Activated CD8-positive, alpha-beta T cell treated with anti-CD3 and anti-CD28 coated beads, Interleukin-2, amount 10 ng/mL, durations not matched to agents 7 days and 5 days (primary cell): ENCODE measurements around the gene ACSBG1. TPM values are rescaled to one million over a fixed set of nuclear protein-coding genes. Genes with fewer than 3 reads are reported as not detected.

Source experiments
- ATAC-seq: fragments of 150-1000 bp; cut with Tn5 transposase; one replicate; pipeline ENCODE4 v1.10.0; 2021; ENCODE audit warnings: moderate library complexity
- CTCF ChIA-PET: fragments of 350-600 bp; sonication (Branson Sonifier 250); formaldehyde crosslinking; loops from one replicate; lab custom pipeline; 2021; ENCODE audit warnings: antibody characterized with exemption; lab: Charles Lee
- POLR2A ChIA-PET: fragments of 350-600 bp; sonication (Branson Sonifier 250); formaldehyde crosslinking; loops from one replicate; lab custom pipeline; 2021; ENCODE audit warnings: antibody characterized with exemption; lab: Charles Lee
- DNase-seq: peaks from one replicate; pipeline ENCODE4 v3.0.0-alpha.2; 2020
- H3K27ac Mint-ChIP-seq: one replicate; pipeline ENCODE4 v1.8.0; 2021; ENCODE audit warnings: mild to moderate bottlenecking, mixed read lengths
- H3K27me3 Mint-ChIP-seq: one replicate; pipeline ENCODE4 v1.8.0; 2021; ENCODE audit warnings: low read depth, mixed read lengths
- H3K36me3 Mint-ChIP-seq: one replicate; pipeline ENCODE4 v1.8.0; 2021; ENCODE audit warnings: low read depth, mixed read lengths
- H3K4me1 Mint-ChIP-seq: one replicate; pipeline ENCODE4 v1.8.0; 2021; ENCODE audit warnings: low read depth, mixed read lengths
- H3K4me3 Mint-ChIP-seq: one replicate; pipeline ENCODE4 v1.8.0; 2021; ENCODE audit warnings: mild to moderate bottlenecking, mixed read lengths
- H3K9me3 Mint-ChIP-seq: one replicate; pipeline ENCODE4 v1.8.0; 2022; ENCODE audit warnings: mixed read lengths; ENCODE audit not compliant: insufficient read depth
- total RNA-seq, 2 experiments: library from RNA; stranded (reverse); gene quantifications; one replicate each; pipeline ENCODE4 v1.2.3, GENCODE V29; 2021

ACSBG1 gene
- total RNA-seq, 2 experiments from 2014 or later = 0.66 to 0.81 TPM

DNA sequence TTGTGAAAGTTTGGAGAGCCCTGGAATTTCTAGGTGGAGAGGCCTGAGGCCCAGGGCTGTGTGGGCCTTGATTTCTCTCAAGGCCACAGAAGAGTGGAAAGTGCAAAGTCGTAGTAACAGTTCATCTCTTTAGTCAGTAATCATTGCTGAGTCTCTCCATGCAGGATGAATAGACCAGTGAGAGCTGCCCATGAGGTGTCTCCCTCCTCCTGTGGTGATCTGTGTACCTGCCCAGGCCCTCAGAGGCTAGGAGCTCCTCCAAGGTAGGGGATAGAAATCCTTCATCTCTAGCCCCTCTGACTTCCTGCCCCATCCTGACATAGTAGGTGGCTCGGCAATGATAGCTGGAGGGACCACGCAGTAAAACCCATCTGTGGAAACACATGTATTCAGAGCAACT is 92.0 kb downstream of the ACSBG1 start:
- ATAC-seq = no peak
- Mint-ChIP-seq H3K9me3 (no peaks in the 10 kb centered on the region), H3K4me1 (peaks cover 8% of the 10 kb centered on the region), H3K27ac (no peak overlapping the region), H3K4me3 (no peak overlapping the region), H3K27me3 (peaks cover 2% of the 10 kb centered on the region), H3K36me3 (no peaks in the 10 kb centered on the region)
- DNase-seq = no peak
- ChIA-PET POLR2A (no interaction called here), CTCF (interaction anchor here (0.8 to 1.4 kb wide), 2 partner anchors 19 to 53 kb away, joined by 3 to 7 read pairs; no protein-coding TSS in a partner anchor)

DNA sequence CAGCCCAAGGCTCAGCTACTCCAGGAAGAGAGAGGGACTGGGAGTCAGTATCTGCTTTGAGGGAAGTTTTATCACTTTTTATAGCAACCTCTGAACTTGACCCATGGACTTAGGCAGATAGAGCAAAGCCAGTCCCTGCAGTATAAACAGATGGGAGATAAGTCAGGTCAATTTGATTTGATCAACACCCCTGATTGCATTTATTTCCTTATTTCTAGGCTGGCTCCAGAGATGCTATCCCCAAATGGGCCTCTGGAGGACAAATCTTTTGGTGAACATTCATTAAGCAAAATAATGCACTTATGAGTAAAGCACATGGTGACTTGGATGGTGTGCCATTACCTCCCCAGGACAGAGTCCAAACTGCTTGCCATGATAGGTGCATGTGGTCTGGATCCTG is 94.1 kb downstream of the ACSBG1 start:
- Mint-ChIP-seq H3K36me3 (no peaks in the 10 kb centered on the region), H3K9me3 (no peaks in the 10 kb centered on the region), H3K4me3 (no peak overlapping the region), H3K27me3 (peaks cover 2% of the 10 kb centered on the region), H3K27ac (no peak overlapping the region), H3K4me1 (no peaks in the 10 kb centered on the region)
- no peak for ATAC-seq
- no peak for DNase-seq
- POLR2A ChIA-PET = interaction anchor here (1.6 kb wide), 1 partner anchor 9 kb away, joined by 8 read pairs; the partner anchor contains the start of gene IDH3A
- CTCF ChIA-PET = interaction anchor here (1.4 to 4.6 kb wide), 3 partner anchors 10 to 56 kb away, joined by 4 to 36 read pairs (median 5); partner anchors contain the start of gene CIB2

DNA sequence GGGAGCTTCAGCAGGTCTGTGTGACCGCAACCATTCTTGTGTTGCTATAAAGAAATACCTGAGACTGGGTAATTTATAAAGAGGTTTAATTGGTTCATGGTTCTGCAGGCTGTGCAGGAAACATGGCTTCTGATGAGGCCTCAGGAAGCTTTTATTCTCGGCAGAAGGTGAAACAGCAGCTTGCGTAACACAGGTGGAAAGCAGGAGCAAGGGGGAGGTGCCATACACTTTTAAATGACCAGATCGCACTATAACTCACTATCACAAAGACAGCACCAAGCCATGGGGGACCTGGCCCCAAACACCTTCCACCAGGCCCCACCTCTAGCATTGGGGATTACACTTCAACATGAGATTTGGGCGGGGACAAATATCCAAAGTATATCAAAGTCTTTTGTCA is 94.8 kb downstream of the ACSBG1 start:
- DNase-seq (no peak), ATAC-seq (no peak)
- Mint-ChIP-seq H3K27me3 (peaks cover 2% of the 10 kb centered on the region), H3K4me3 (no peak overlapping the region), H3K4me1 (no peaks in the 10 kb centered on the region), H3K27ac (no peak overlapping the region), H3K9me3 (no peaks in the 10 kb centered on the region), H3K36me3 (no peaks in the 10 kb centered on the region)
- CTCF ChIA-PET = interaction anchor here (0.7 to 4.6 kb wide), 8 partner anchors 9 to 180 kb away, joined by 3 to 36 read pairs (median 4); partner anchors contain the start of gene CIB2
- POLR2A ChIA-PET = interaction anchor here (1.6 kb wide), 1 partner anchor 9 kb away, joined by 8 read pairs; the partner anchor contains the start of gene IDH3A

DNA sequence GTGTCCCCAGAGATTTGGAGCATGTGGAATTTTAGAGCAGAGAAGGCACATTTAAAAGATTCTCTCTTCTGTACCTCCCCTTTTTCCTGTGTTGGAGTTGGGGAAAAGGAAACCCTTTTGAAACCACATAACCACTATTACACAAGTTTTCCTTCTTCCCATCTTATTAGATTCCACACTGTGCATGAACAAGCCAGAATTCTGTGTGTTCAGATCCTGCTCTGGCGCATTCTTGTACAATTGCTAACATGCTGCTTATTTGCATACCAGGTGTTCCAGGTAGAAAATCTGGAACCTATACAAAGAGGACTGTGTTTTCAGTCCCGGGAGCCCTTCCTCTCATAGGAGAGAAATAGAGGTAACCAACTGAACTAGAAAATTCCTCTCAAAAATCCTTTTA is 100.6 kb downstream of the ACSBG1 start:
- peaks cover 24% of the 10 kb centered on the region for H3K4me1 Mint-ChIP-seq
- no peak overlapping the region for H3K27ac Mint-ChIP-seq
- no peaks in the 10 kb centered on the region for H3K9me3 Mint-ChIP-seq
- ChIA-PET CTCF (interaction anchor here (1.6 to 14.8 kb wide), 2 partner anchors 21 to 63 kb away, joined by 3 to 211 read pairs; no protein-coding TSS in a partner anchor), POLR2A (no interaction called here)
- DNase-seq (no peak), ATAC-seq (no peak)
- H3K27me3 Mint-ChIP-seq = no peaks in the 10 kb centered on the region
- H3K4me3 Mint-ChIP-seq = no peak overlapping the region
- H3K36me3 Mint-ChIP-seq = no peaks in the 10 kb centered on the region

DNA sequence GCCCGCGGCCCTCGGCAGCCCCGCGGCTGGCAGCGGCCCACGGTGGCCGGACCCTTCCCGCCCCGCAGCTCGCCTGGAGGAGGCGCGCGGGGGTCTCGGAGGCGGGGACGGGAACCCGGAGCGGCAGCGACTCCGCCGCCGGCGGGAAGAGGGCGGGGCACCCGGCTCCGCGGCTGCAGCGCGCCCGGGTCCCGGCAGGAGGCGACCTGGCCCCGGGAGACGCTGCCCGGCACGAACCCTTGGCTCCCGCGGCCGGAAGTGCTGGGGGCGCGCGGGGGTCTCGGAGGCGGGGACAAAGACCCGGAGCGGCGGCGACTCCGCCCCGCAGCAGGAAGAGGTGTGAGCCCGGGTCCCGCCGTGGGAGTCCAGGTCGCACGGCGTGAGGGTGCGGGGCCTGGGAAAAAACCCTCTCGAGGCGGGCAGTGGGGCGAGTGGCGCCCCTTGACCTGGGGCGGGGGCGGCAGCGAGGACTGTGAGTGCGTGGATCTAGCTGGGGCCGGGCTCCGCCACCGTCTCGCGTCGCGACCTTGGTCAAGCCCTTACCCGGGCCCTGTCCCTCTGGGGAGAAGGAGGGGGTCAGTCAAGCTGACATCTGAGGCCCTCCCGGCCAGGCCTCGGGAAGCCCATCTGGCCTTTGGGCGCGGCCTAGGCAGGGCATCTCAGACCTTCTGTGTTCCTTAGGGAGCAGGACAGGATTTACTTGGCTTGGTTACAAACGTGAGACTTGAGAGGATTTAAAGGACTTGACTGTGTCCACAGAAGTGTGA is 102.9 kb downstream of the ACSBG1 start, which contains the start of gene CIB2:
TSS of gene CIB2 (minus strand) at position 151 of the 767 bp plus-strand sequence. CDS start 230 bp downstream, outside the sequence.
- ATAC-seq = peak; percentile 90
- ChIA-PET CTCF (interaction anchor here (0.7 to 14.8 kb wide), 32 partner anchors 8 to 165 kb away, joined by 3 to 211 read pairs (median 5); partner anchors contain the start of genes ACSBG1 and IDH3A), POLR2A (interaction anchor here (0.8 to 2.8 kb wide), 4 partner anchors 16 to 134 kb away, joined by 3 to 21 read pairs (median 5); partner anchors contain the start of gene IDH3A)
- DNase-seq = peak; percentile 79
- no peaks in the 10 kb centered on the region for H3K9me3 Mint-ChIP-seq
- peaks cover 24% of the 10 kb centered on the region for H3K4me1 Mint-ChIP-seq
- no peaks in the 10 kb centered on the region for H3K27me3 Mint-ChIP-seq
- H3K4me3 Mint-ChIP-seq = peak within 1 kb of the TSS; percentile 78
- peak within 1 kb of the TSS; percentile 73 for H3K27ac Mint-ChIP-seq
- H3K36me3 Mint-ChIP-seq = no peaks in the 10 kb centered on the region

DNA sequence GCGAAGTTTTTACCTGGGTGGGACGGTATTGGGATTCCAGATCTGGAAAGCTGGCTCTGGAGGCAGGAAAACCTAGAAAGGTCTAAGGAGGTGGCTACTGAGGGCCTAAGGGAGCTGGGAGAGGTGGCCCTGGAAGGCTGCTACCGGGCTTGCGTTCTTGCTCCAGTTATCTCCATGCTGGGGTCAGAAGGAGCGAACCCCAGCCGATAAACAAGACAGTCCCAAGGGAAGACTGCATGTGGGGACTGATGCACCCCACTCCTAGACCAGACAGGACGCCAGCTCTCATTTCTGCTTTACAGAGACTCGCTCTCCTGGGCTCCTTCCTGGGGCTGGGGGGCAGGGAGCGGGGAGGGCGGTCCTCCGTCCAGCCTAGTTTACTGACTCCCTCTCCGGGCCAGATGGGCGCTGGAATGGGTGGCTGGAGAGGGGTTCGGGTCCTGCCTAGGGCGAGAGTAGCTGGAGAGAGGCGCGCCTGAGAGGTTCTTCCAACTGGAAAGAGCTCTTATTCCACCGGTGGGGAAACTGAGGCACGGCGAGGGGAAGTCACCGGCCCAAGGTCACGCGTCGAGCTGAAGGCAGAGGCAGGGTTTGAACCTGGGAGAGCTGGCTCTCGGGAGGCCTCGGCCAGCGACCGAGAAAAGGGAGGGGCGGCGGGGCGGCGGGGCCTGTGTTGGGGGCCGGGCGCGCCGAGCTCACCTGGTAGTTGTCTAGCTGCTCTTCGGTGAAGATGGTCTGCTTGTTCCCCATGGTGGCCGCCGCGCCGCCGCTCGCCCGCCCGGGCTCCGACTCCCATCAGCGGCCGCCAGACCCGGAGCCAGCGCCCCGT is 103.7 kb downstream of the ACSBG1 start:
- POLR2A ChIA-PET = interaction anchor here (1.4 to 2.8 kb wide), 3 partner anchors 17 to 65 kb away, joined by 3 to 21 read pairs (median 7); partner anchors contain the start of gene IDH3A
- peaks cover 24% of the 10 kb centered on the region for H3K4me1 Mint-ChIP-seq
- peak; percentile 55 for ATAC-seq
- H3K27me3 Mint-ChIP-seq = no peaks in the 10 kb centered on the region
- no peaks in the 10 kb centered on the region for H3K9me3 Mint-ChIP-seq
- H3K4me3 Mint-ChIP-seq = peak overlapping the region; percentile 73
- no peaks in the 10 kb centered on the region for H3K36me3 Mint-ChIP-seq
- H3K27ac Mint-ChIP-seq = peak overlapping the region; percentile 69
- no peak for DNase-seq
- CTCF ChIA-PET = interaction anchor here (0.6 to 14.8 kb wide), 27 partner anchors 9 to 166 kb away, joined by 3 to 211 read pairs (median 5); partner anchors contain the start of genes ACSBG1, DNAJA4 and IDH3A

DNA sequence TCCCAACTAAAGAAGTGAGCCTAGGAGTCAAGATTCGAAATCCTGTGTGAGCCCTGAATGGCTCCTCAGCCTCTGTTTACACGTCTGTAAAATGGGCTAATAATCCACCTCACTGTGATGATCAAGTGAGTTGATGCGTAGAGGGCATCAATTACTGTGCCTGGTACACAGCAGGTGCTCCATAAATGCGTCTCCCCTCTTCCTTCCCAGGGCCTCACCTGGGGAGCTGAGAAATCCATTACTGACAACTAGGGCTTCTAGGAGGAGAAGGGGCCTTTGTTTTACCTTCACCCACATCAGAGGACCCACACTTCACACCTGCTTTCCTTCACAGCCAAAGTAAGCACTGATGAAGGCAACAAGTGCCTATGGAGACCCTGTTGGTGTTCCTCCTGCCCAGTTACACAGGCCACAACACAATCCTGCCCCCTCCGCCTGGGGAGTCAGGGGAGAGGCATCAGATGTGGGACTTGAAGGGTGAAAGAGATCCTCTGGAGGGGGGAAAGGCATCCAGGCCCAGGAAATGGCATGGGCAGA is 104.5 kb downstream of the ACSBG1 start:
- Mint-ChIP-seq H3K4me3 (no peak overlapping the region), H3K9me3 (no peaks in the 10 kb centered on the region), H3K27me3 (no peaks in the 10 kb centered on the region), H3K4me1 (peaks cover 24% of the 10 kb centered on the region), H3K27ac (no peak overlapping the region), H3K36me3 (no peaks in the 10 kb centered on the region)
- DNase-seq = no peak
- ChIA-PET POLR2A (interaction anchor here (1.4 to 2.8 kb wide), 3 partner anchors 18 to 66 kb away, joined by 3 to 21 read pairs (median 7); partner anchors contain the start of gene IDH3A), CTCF (interaction anchor here (1.0 to 14.8 kb wide), 18 partner anchors 8 to 165 kb away, joined by 3 to 211 read pairs (median 5); partner anchors contain the start of gene ACSBG1)
- ATAC-seq = no peak

DNA sequence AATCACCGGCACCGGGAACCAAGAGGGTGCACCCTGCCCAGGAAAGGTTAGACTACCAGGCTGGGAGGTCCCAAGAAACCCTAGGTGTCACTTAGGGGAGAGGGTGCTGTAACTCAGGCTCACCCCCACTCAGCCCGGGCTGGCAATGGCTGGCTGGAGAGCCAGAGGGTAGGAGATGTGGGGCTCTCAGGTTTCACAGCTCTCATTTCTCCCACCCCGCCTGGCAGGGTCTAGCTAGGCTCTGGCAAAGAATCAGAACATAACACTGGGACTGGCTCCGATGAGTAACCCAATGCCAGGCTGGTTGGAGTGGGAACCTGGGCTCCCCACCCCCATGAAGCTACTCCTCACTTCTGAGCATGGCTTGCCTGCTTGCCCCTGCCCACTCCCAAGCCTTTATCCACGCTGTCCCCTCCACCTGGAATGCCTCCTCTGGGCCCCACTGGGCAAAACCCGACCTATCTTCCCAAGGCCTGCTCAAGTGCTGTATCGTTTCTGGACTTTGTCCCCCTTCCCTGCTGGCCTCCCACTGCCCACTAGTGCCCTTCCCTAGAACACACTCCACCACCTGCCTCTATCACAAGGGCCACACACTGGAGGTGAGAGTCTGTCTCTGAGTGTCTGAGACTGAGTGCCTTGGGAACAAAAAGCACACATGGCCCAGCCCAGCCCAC is 105.2 kb downstream of the ACSBG1 start:
- Mint-ChIP-seq H3K27me3 (no peaks in the 10 kb centered on the region), H3K27ac (peak overlapping the region; percentile 50), H3K4me3 (no peak overlapping the region), H3K9me3 (no peaks in the 10 kb centered on the region), H3K36me3 (no peaks in the 10 kb centered on the region), H3K4me1 (peaks cover 24% of the 10 kb centered on the region)
- CTCF ChIA-PET = interaction anchor here (2.8 to 14.8 kb wide), 2 partner anchors 26 to 67 kb away, joined by 10 to 211 read pairs; no protein-coding TSS in a partner anchor
- POLR2A ChIA-PET = no interaction called here
- ATAC-seq (no peak), DNase-seq (no peak)

DNA sequence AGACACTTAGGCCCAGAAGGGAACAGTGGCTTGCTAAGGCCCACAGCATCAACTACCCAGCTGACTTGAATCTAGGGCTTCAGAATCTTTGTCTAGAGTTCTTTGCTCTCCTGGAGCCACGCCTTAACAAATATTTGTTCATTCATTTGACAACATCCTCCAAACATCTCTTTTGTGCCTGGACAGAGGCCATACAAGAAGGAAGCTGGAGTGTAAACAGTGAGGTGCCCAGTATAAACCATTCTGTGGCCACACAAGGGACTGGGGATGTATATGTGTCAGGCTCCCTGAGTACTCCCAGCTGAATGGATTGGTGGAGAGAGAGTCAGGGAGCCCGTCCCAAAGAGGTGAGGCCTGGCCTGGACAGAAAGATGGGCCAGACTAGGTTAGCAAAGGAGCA is 106.5 kb downstream of the ACSBG1 start:
- no peak for ATAC-seq
- CTCF ChIA-PET = interaction anchor here (2.0 to 14.8 kb wide), 3 partner anchors 10 to 113 kb away, joined by 8 to 211 read pairs (median 9); no protein-coding TSS in a partner anchor
- no peak overlapping the region for H3K27ac Mint-ChIP-seq
- H3K27me3 Mint-ChIP-seq = no peaks in the 10 kb centered on the region
- POLR2A ChIA-PET = no interaction called here
- peaks cover 17% of the 10 kb centered on the region for H3K4me1 Mint-ChIP-seq
- H3K9me3 Mint-ChIP-seq = no peaks in the 10 kb centered on the region
- H3K36me3 Mint-ChIP-seq = no peaks in the 10 kb centered on the region
- DNase-seq = no peak
- H3K4me3 Mint-ChIP-seq = no peak overlapping the region

DNA sequence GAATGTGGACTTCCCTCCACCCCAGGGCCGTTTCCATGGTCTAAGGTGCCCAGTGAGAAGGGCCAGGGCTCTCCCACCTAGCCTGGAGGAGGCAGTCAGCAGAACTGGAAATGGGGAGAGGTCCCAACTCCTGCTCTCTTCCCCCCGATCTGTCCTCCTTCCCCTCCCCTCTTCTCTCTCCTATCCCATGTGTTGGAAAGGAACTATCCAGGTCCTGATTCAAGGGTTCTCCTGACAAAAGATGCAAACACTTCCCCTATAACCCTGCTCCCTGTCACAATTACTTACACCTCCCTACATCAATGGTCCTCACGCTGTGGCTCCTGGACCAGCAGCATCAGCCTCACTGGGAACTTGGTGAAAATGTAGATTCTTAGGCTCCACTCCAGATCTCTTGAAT is 109.1 kb downstream of the ACSBG1 start:
- POLR2A ChIA-PET = interaction anchor here (0.9 kb wide), 1 partner anchor 13 kb away, joined by 4 read pairs; no protein-coding TSS in a partner anchor
- no peaks in the 10 kb centered on the region for H3K27me3 Mint-ChIP-seq

More for the DNA sequence above, 109.1 kb downstream of the ACSBG1 start:
- Mint-ChIP-seq H3K36me3 (no peaks in the 10 kb centered on the region), H3K9me3 (no peaks in the 10 kb centered on the region), H3K27ac (no peak overlapping the region), H3K4me3 (no peak overlapping the region), H3K4me1 (peaks cover 3% of the 10 kb centered on the region)
- ATAC-seq (no peak), DNase-seq (no peak)
- CTCF ChIA-PET = interaction anchor here (1.1 to 14.8 kb wide), 2 partner anchors 17 to 71 kb away, joined by 3 to 211 read pairs; no protein-coding TSS in a partner anchor
